ENCODE data around the gene ASB16. TPM values are rescaled to one million over a fixed set of nuclear protein-coding genes. Genes with fewer than 3 reads are reported as not detected.
A peak's percentile ranks its signal among the peaks of the same experiment; 100 is the strongest.

ASB16 gene
- total and polyA plus RNA-seq, 2 donors (not counting 3 experiments of a cell fraction or from before 2014, with no cell fraction given), result not detected

- no peak overlapping the region for H3K4me2 ChIP-seq (ENCODE audit: insufficient read depth, low read length)
- CTCF ChIA-PET, result interaction anchor here (1.0 kb wide), 1 partner anchor 12 kb away, joined by 3 read pairs; no protein-coding TSS in a partner anchor
Observed at GRCh38 chr17:44191941-44192496, 21.5 kb downstream of the ASB16 start.

DNA sequence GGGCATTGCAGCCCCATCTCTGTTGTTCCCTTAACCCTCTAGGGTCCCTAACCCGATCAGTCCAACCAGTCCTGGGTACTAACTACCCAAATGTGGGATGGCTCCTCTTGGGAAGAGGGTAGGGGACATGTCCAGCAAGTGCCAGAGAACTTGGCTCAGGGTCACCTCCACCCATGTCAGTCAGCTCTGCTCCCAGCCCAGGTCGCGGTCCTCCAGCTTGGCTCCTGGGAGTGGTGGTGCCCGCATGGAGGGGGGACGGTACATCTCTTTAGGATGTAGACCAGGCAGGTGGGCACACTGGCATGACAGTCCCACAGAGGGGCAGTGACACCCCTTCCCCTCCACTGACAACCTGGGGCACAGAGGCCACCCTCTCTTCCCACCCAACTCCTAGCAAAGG lies 22.2 kb downstream of the ASB16 start:
- Histone ChIP-seq H3K4me3 (replicated peaks in 1 of 3; ENCODE audit: insufficient read depth in 1 of 3, low read depth in 1 of 3, low read length in 3 of 3) (no peak overlapping the region), H3K9me1 (replicated peaks; ENCODE audit: control insufficient read depth, extremely low read depth, insufficient read depth, low read length) (no peaks in the 10 kb centered on the region), H3K79me2 (ENCODE audit: control insufficient read depth, insufficient read depth, low read length) (peaks cover 16% of the 10 kb centered on the region), H3K36me3 (ENCODE audit: control insufficient read depth in 2 of 2, extremely low read depth in 1 of 2, insufficient read depth in 2 of 2, low read length in 2 of 2) (peaks cover 11 to 48% of the 10 kb centered on the region in 2 experiments), H3K9ac (replicated peaks; ENCODE audit: extremely low read depth, insufficient read depth, low read length) (no peak overlapping the region), H4K20me1 (replicated peaks; ENCODE audit: control insufficient read depth, extremely low read depth, insufficient read depth, low read length) (no peaks in the 10 kb centered on the region), H3K4me1 (ENCODE audit: control insufficient read depth, extremely low read depth, insufficient read depth, low read length) (peaks cover 10% of the 10 kb centered on the region), H3K4me2 (ENCODE audit: insufficient read depth, low read length) (no peak overlapping the region), H3K27me3 (ENCODE audit: control insufficient read depth in 2 of 2, insufficient read depth in 2 of 2, low read length in 2 of 2) (no peaks in the 10 kb centered on the region), H3K9me3 (replicated peaks; ENCODE audit: control insufficient read depth, insufficient read depth, low read length) (no peaks in the 10 kb centered on the region), H3K27ac (ENCODE audit: insufficient read depth, low read depth, low read length) (no peak overlapping the region), H2AFZ (ENCODE audit: low read depth, low read length) (no peak overlapping the region)
- ChIA-PET CTCF (interaction anchor here (1.0 kb wide), 1 partner anchor 11 kb away, joined by 3 read pairs; no protein-coding TSS in a partner anchor), POLR2A (no interaction called here)
- dilution Hi-C loops (cut with MboI; ENCODE audit: extremely low pct_ligation_motif_present, low sequenced_read_pairs), result no loop called here
- FAIRE-seq (no peak), DNase-seq (ENCODE audit: low read depth, low spot score) (no peak)
- TF ChIP-seq POLR2AphosphoS5 (IDR thresholded peaks at IDR 0.05; ENCODE audit: insufficient read depth, low read depth, low read length), result no peak
- TF ChIP-seq FOS (IDR thresholded peaks at IDR 0.05; ENCODE audit: borderline replicate concordance, insufficient read depth, low read length), result no peak
- TF ChIP-seq JUN (IDR thresholded peaks at IDR 0.05; ENCODE audit: borderline replicate concordance, insufficient read depth, insufficient read length, low read depth), result no peak
- intact Hi-C loops (cut with micrococcal nuclease), result no loop called here
- BruUV-seq (replicated peaks), result TSS peak; percentile 6

More at GRCh38 chr17:44191941-44192496, 21.5 kb downstream of the ASB16 start:
- POLR2A ChIA-PET, result no interaction called here
- DNase-seq (ENCODE audit: low read depth, low spot score) (no peak), FAIRE-seq (no peak)
- dilution Hi-C loops (cut with MboI; ENCODE audit: extremely low pct_ligation_motif_present, low sequenced_read_pairs), result no loop called here
- peaks cover 7% of the 10 kb centered on the region for H3K4me1 ChIP-seq (ENCODE audit: control insufficient read depth, extremely low read depth, insufficient read depth, low read length)
- no peaks in the 10 kb centered on the region for H3K9me3 ChIP-seq (replicated peaks; ENCODE audit: control insufficient read depth, insufficient read depth, low read length)
- no peaks in the 10 kb centered on the region for H3K27me3 ChIP-seq (ENCODE audit: control insufficient read depth in 2 of 2, insufficient read depth in 2 of 2, low read length in 2 of 2)
- H4K20me1 ChIP-seq (replicated peaks; ENCODE audit: control insufficient read depth, extremely low read depth, insufficient read depth, low read length), result no peaks in the 10 kb centered on the region
- H3K9ac ChIP-seq (replicated peaks; ENCODE audit: extremely low read depth, insufficient read depth, low read length), result no peak overlapping the region
- H3K4me3 ChIP-seq (replicated peaks in 1 of 3; ENCODE audit: insufficient read depth in 1 of 3, low read depth in 1 of 3, low read length in 3 of 3), result no peak overlapping the region
- TF ChIP-seq EZH2 (IDR thresholded peaks at IDR 0.05; ENCODE audit: borderline replicate concordance, low read depth, low read length, severe bottlenecking) (no peak), POLR2A (IDR thresholded peaks at IDR 0.05; ENCODE audit: low read depth, low read length) (peak; percentile 15)
- H3K36me3 ChIP-seq (ENCODE audit: control insufficient read depth in 2 of 2, extremely low read depth in 1 of 2, insufficient read depth in 2 of 2, low read length in 2 of 2), result peaks cover 11 to 42% of the 10 kb centered on the region in 2 experiments
- intact Hi-C loops (cut with micrococcal nuclease), result no loop called here
- no peak overlapping the region for H3K27ac ChIP-seq (ENCODE audit: insufficient read depth, low read depth, low read length)
- no peaks in the 10 kb centered on the region for H3K9me1 ChIP-seq (replicated peaks; ENCODE audit: control insufficient read depth, extremely low read depth, insufficient read depth, low read length)
- H3K79me2 ChIP-seq (ENCODE audit: control insufficient read depth, insufficient read depth, low read length), result peaks cover 15% of the 10 kb centered on the region
- H2AFZ ChIP-seq (ENCODE audit: low read depth, low read length), result no peak overlapping the region
- BruUV-seq (replicated peaks), result no TSS peak

All from endothelial cell of umbilical vein (primary cell).